Measurements from ENCODE around the gene CDCA4.

- TF ChIP-seq CTCF (IDR thresholded peaks at IDR 0.05) (no peak), POLR2A (IDR thresholded peaks at IDR 0.05) (no peak)
These were observed 34.3 kb downstream of the CDCA4 start for GRCh38 chr14:104986487-104987164.
